ENCODE data around the gene PRDX6.

- TF ChIP-seq CTCF (IDR thresholded peaks at IDR 0.05) (no peak), POLR2A (IDR thresholded peaks at IDR 0.05) (no peak), EP300 (IDR thresholded peaks at IDR 0.05) (no peak), POLR2AphosphoS5 (IDR thresholded peaks at IDR 0.05) (no peak)
Observed at GRCh38 chr1:173440430-173440829, 36.7 kb upstream of the PRDX6 start.

All from upper lobe of left lung (tissue), 4 donors.